CD4-positive, alpha-beta T cell (primary cell): Measurements from ENCODE around the gene KCTD1. TPM values are rescaled to one million over a fixed set of nuclear protein-coding genes. Genes with fewer than 3 reads are reported as not detected.
A peak's percentile ranks its signal among the peaks of the same experiment; 100 is the strongest.

Source experiments
- ATAC-seq: fragments of 200-7000 bp; cut with Tn5 transposase; one replicate; pipeline ENCODE4 v1.10.0; 2022; ENCODE audit warnings: mild to moderate bottlenecking; ENCODE audit not compliant: poor library complexity
- CTCF ChIA-PET: fragments of 350-600 bp; sonication (Branson Sonifier 250); formaldehyde crosslinking; loops from one replicate; lab custom pipeline; 2021; ENCODE audit warnings: antibody characterized with exemption, inconsistent platforms; lab: Charles Lee
- POLR2A ChIA-PET: fragments of 350-600 bp; sonication (Branson Sonifier 250); formaldehyde crosslinking; loops from one replicate; lab custom pipeline; 2021; ENCODE audit warnings: antibody characterized with exemption, inconsistent platforms; lab: Charles Lee
- DNase-seq, 14 experiments: peaks; one replicate each; pipeline ENCODE4 v3.0.0-alpha.2; 2013 to 2020; ENCODE audit warnings: mixed read lengths in 2 of 14
- H3K27ac ChIP-seq, 2 donors: one replicate each; pipeline versions ENCODE4 v1.5.1 to v1.7.0; 2013; ENCODE audit warnings: low read length in 2 of 2, low read depth in 1 of 2, mild to moderate bottlenecking in 1 of 2
- H3K27me3 ChIP-seq, 2 experiments: 1 replicate in 1 of 2; 2 replicates in 1 of 2; pipeline versions ENCODE4 v1.6.1 to v1.7.0; 2013; ENCODE audit warnings: low read length in 2 of 2, control low read depth in 1 of 2, mild to moderate bottlenecking in 1 of 2, moderate library complexity in 1 of 2; ENCODE audit not compliant: insufficient read depth in 2 of 2, control insufficient read depth in 1 of 2
- H3K36me3 ChIP-seq: one replicate; pipeline ENCODE4 v1.6.1; 2013; ENCODE audit warnings: low read length, control low read depth; ENCODE audit not compliant: insufficient read depth
- H3K4me1 ChIP-seq: one replicate; pipeline ENCODE4 v1.6.1; 2013; ENCODE audit warnings: low read length, control low read depth; ENCODE audit not compliant: insufficient read depth
- H3K4me3 ChIP-seq: one replicate; pipeline ENCODE4 v1.5.1; 2013; ENCODE audit warnings: mild to moderate bottlenecking, low read length, moderate library complexity
- H3K9me3 ChIP-seq, 2 experiments: 1 replicate in 1 of 2; 2 replicates in 1 of 2; pipeline versions ENCODE4 v1.6.1 to v1.7.0; 2013; ENCODE audit warnings: low read length in 2 of 2, mild to moderate bottlenecking in 2 of 2, control low read depth in 1 of 2, moderate library complexity in 1 of 2; ENCODE audit not compliant: control insufficient read depth in 1 of 2, insufficient read depth in 1 of 2
- H3K27ac Mint-ChIP-seq: one replicate; pipeline ENCODE4 v1.8.0; 2020; ENCODE audit warnings: mixed read lengths
- H3K27me3 Mint-ChIP-seq: one replicate; pipeline ENCODE4 v1.8.0; 2021; ENCODE audit warnings: mixed read lengths
- H3K36me3 Mint-ChIP-seq: one replicate; pipeline ENCODE4 v1.8.0; 2021; ENCODE audit warnings: low read depth, mixed read lengths
- H3K4me1 Mint-ChIP-seq: one replicate; pipeline ENCODE4 v1.8.0; 2021; ENCODE audit warnings: low read depth, mixed read lengths
- H3K4me3 Mint-ChIP-seq: one replicate; pipeline ENCODE4 v1.8.0; 2020; ENCODE audit warnings: mild to moderate bottlenecking, mixed read lengths
- H3K9me3 Mint-ChIP-seq: one replicate; pipeline ENCODE4 v1.8.0; 2020; ENCODE audit warnings: mixed read lengths
- CTCF ChIP-seq: fragments of 200-600 bp; IDR thresholded peaks from one replicate; pipeline ENCODE4 v1.8.0; 2022; ENCODE audit warnings: antibody characterized with exemption, mild to moderate bottlenecking
- intact Hi-C, 2 experiments: fragments of 100-400 bp; cut with DNase I in 1 of 2; cut with micrococcal nuclease in 1 of 2; formaldehyde crosslinking; loops; one replicate each; pipeline versions ENCODE4 v1.15.1 to v1.9.0; 2023 to 2025; cut with DNase I, micrococcal nuclease
- total RNA-seq, 174 experiments: library from RNA in 2 of 174; stranded (reverse) in 2 of 174; gene quantifications; one replicate each; pipeline ENCODE4 v1.2.3 and lab custom pipeline; 2021 to 2026

Gene KCTD1
- total RNA-seq, 2 experiments from 2014 or later = 0.74 to 1.1 TPM

- DNase-seq (peak in 3 of 14 experiments; percentile 8 to 22 (median 22)), ATAC-seq (no peak)
- Histone ChIP-seq H3K27me3 (peaks cover 25 to 52% of the 10 kb centered on the region in 2 experiments), H3K9me3 (peaks cover 0 to 25% of the 10 kb centered on the region in 2 experiments), H3K36me3 (no peaks in the 10 kb centered on the region), H3K4me3 (peak overlapping the region; percentile 46), H3K4me1 (peaks cover 47% of the 10 kb centered on the region), H3K27ac (no peak overlapping the region)
- Mint-ChIP-seq H3K4me3 (peak overlapping the region; percentile 77), H3K27ac (no peak overlapping the region), H3K36me3 (no peaks in the 10 kb centered on the region), H3K9me3 (no peaks in the 10 kb centered on the region), H3K27me3 (peaks cover 45% of the 10 kb centered on the region), H3K4me1 (peaks cover 33% of the 10 kb centered on the region)
- ChIA-PET POLR2A (no interaction called here), CTCF (no interaction called here)
- intact Hi-C loops = no loop called here
- no peak for TF ChIP-seq CTCF
Observed at GRCh38 chr18:26549263-26550094, 1.1 kb upstream of the KCTD1 start.

GRCh38 chr18:26547646-26548414 lies 523 bp downstream of the KCTD1 start:
- ChIA-PET POLR2A (no interaction called here), CTCF (no interaction called here)
- peaks cover 25 to 38% of the 10 kb centered on the region in 2 experiments for H3K27me3 ChIP-seq
- H3K27ac ChIP-seq = no peak overlapping the region
- no peaks in the 10 kb centered on the region for H3K36me3 ChIP-seq
- intact Hi-C loops = no loop called here
- peak; percentile 62 for ATAC-seq
- peak in 13 of 14 experiments; percentile 12 to 76 (median 35) for DNase-seq
- H3K4me1 ChIP-seq = peaks cover 47% of the 10 kb centered on the region
- Mint-ChIP-seq H3K27me3 (peaks cover 29% of the 10 kb centered on the region), H3K4me3 (peak overlapping the region; percentile 91), H3K36me3 (no peaks in the 10 kb centered on the region), H3K4me1 (peaks cover 49% of the 10 kb centered on the region), H3K27ac (no peak overlapping the region), H3K9me3 (no peaks in the 10 kb centered on the region)
- peak overlapping the region; percentile 57 for H3K4me3 ChIP-seq
- peaks cover 0 to 25% of the 10 kb centered on the region in 2 experiments for H3K9me3 ChIP-seq
- no peak for TF ChIP-seq CTCF

GRCh38 chr18:26546875-26547645 lies 1.3 kb downstream of the KCTD1 start:
- H3K4me1 Mint-ChIP-seq = peaks cover 57% of the 10 kb centered on the region
- intact Hi-C loops = no loop called here
- POLR2A ChIA-PET = no interaction called here

More at GRCh38 chr18:26546875-26547645, 1.3 kb downstream of the KCTD1 start:
- CTCF ChIA-PET = no interaction called here
- ATAC-seq = no peak
- H3K4me3 ChIP-seq = peak overlapping the region; percentile 57
- Mint-ChIP-seq H3K27ac (no peak overlapping the region), H3K4me3 (peak overlapping the region; percentile 84), H3K27me3 (peaks cover 22% of the 10 kb centered on the region), H3K36me3 (no peaks in the 10 kb centered on the region), H3K9me3 (no peaks in the 10 kb centered on the region)
- H3K4me1 ChIP-seq = peaks cover 47% of the 10 kb centered on the region
- no peak overlapping the region for H3K27ac ChIP-seq
- peaks cover 25 to 32% of the 10 kb centered on the region in 2 experiments for H3K27me3 ChIP-seq
- no peaks in the 10 kb centered on the region for H3K36me3 ChIP-seq
- DNase-seq = peak in 1 of 14 experiments; percentile 14
- H3K9me3 ChIP-seq = peaks cover 0 to 25% of the 10 kb centered on the region in 2 experiments
- TF ChIP-seq CTCF = no peak
